HG03457 (cell line): ENCODE measurements around the gene SPATA16.
"Not testable (repeated sequence)": the region's sequence is repeated elsewhere in the genome, so short reads cannot be mapped to it uniquely, and the experiment has no call there.

Experiments used
- ATAC-seq: cut with Tn5 transposase; IDR thresholded peaks from one replicate; pipeline ENCODE4 v1.9.1; 2021; ENCODE audit warnings: moderate number of reproducible peaks; ENCODE audit not compliant: unreplicated experiment

The SPATA16 gene

GRCh38 chr3:172885704-172886103, 255.3 kb downstream of the SPATA16 start:
- no peak for ATAC-seq

GRCh38 chr3:172882563-172882962, 258.5 kb downstream of the SPATA16 start:
- no peak for ATAC-seq

GRCh38 chr3:172879381-172879780, 261.7 kb downstream of the SPATA16 start:
- not testable (repeated sequence) for ATAC-seq

- no peak for ATAC-seq
Observed at GRCh38 chr3:172877011-172877410, 264.0 kb downstream of the SPATA16 start.

GRCh38 chr3:172876297-172876696, 264.7 kb downstream of the SPATA16 start:
- no peak for ATAC-seq

GRCh38 chr3:172875039-172875438, 266.0 kb downstream of the SPATA16 start:
- no peak for ATAC-seq

- no peak for ATAC-seq
Observed at GRCh38 chr3:172869784-172870518, 271.1 kb downstream of the SPATA16 start.

- no peak for ATAC-seq
Observed at GRCh38 chr3:172869368-172869771, 271.7 kb downstream of the SPATA16 start.

- ATAC-seq = no peak
Observed at GRCh38 chr3:172868582-172869200, 272.3 kb downstream of the SPATA16 start.

GRCh38 chr3:172866726-172867350, 274.2 kb downstream of the SPATA16 start:
- ATAC-seq = not testable (repeated sequence)

GRCh38 chr3:172859041-172859440, 282.0 kb downstream of the SPATA16 start:
- no peak for ATAC-seq

GRCh38 chr3:172856795-172857742, 284.0 kb downstream of the SPATA16 start:
- no peak for ATAC-seq

- ATAC-seq = no peak
Observed at GRCh38 chr3:172855037-172855436, 286.0 kb downstream of the SPATA16 start.

GRCh38 chr3:172853921-172854666, 286.9 kb downstream of the SPATA16 start:
- no peak for ATAC-seq

GRCh38 chr3:172853005-172853404, 288.0 kb downstream of the SPATA16 start:
- ATAC-seq = no peak

GRCh38 chr3:172848910-172849309, 292.1 kb downstream of the SPATA16 start:
- ATAC-seq = no peak

- no peak for ATAC-seq
Observed at GRCh38 chr3:172847292-172847691, 293.7 kb downstream of the SPATA16 start.

GRCh38 chr3:172846706-172847105, 294.3 kb downstream of the SPATA16 start:
- no peak for ATAC-seq

- no peak for ATAC-seq
Observed at GRCh38 chr3:172846103-172846561, 294.9 kb downstream of the SPATA16 start.

GRCh38 chr3:172844428-172844827, 296.6 kb downstream of the SPATA16 start:
- no peak for ATAC-seq
